Fibroblast of mammary gland (primary cell): ENCODE measurements around the gene VDR.
"Not testable (repeated sequence)": the region's sequence is repeated elsewhere in the genome, so short reads cannot be mapped to it uniquely, and the experiment has no call there.

ENCODE experiments used
- DNase-seq: peaks from one replicate; pipeline ENCODE4 v3.0.0-alpha.2; 2010; ENCODE audit warnings: low read depth
- H3K4me3 ChIP-seq: 2 replicates; pipeline ENCODE4 v1.5.1; 2011; ENCODE audit warnings: low read depth, mild to moderate bottlenecking, low read length, moderate library complexity; ENCODE audit not compliant: control insufficient read depth
- CTCF ChIP-seq: conservative IDR thresholded peaks from 2 replicates; pipeline ENCODE4 v1.5.1; 2011; ENCODE audit warnings: low read depth, low read length, inconsistent platforms; ENCODE audit not compliant: control insufficient read depth, insufficient read depth

VDR gene

GRCh38 chr12:47817272-47818006 is 87.4 kb downstream of the VDR start:
- TF ChIP-seq CTCF = peak; percentile 46
- peak overlapping the region; percentile 80 for H3K4me3 ChIP-seq
- peak; percentile 46 for DNase-seq

- DNase-seq = no peak
- peak overlapping the region; percentile 80 for H3K4me3 ChIP-seq
- TF ChIP-seq CTCF = no peak
Measured at GRCh38 chr12:47816403-47817271, 88.2 kb downstream of the VDR start.

GRCh38 chr12:47815447-47815846 is 89.3 kb downstream of the VDR start:
- not testable (repeated sequence) for H3K4me3 ChIP-seq, DNase-seq

GRCh38 chr12:47814539-47815170 is 90.1 kb downstream of the VDR start:
- TF ChIP-seq CTCF = no peak
- no peak for DNase-seq
- no peak overlapping the region for H3K4me3 ChIP-seq

GRCh38 chr12:47813511-47814196 is 91.1 kb downstream of the VDR start:
- peak overlapping the region; percentile 33 for H3K4me3 ChIP-seq
- TF ChIP-seq CTCF = no peak
- DNase-seq = peak; percentile 28

- H3K4me3 ChIP-seq = peak overlapping the region; percentile 33
- peak; percentile 85 for DNase-seq
- no peak for TF ChIP-seq CTCF
Measured at GRCh38 chr12:47812797-47813510, 91.8 kb downstream of the VDR start.
